H9 (cell line): ENCODE data around the gene ARL13B. TPM values are rescaled to one million over a fixed set of nuclear protein-coding genes. Genes with fewer than 3 reads are reported as not detected.

ENCODE experiments used
- DNase-seq: peaks from one replicate; pipeline ENCODE4 v3.0.0-alpha.2; 2017
- H2AFZ ChIP-seq: one replicate; pipeline ENCODE4 v1.6.1; 2013; ENCODE audit warnings: mild to moderate bottlenecking, low read length, control low read depth, moderate library complexity
- H2AK5ac ChIP-seq: 2 replicates; pipeline ENCODE4 v1.6.1; 2013; ENCODE audit warnings: low read length, control low read depth, mixed read lengths; ENCODE audit not compliant: insufficient read length
- H2BK120ac ChIP-seq: one replicate; pipeline ENCODE4 v1.6.1; 2013; ENCODE audit warnings: low read depth, mild to moderate bottlenecking, low read length, control low read depth, inconsistent platforms; ENCODE audit not compliant: poor library complexity, severe bottlenecking
- H2BK12ac ChIP-seq: 2 replicates; pipeline ENCODE4 v1.6.1; 2013; ENCODE audit warnings: low read length, control low read depth, mixed read lengths, low read depth; ENCODE audit not compliant: insufficient read length
- H2BK15ac ChIP-seq: 2 replicates; pipeline ENCODE4 v1.6.1; 2013; ENCODE audit warnings: low read depth, low read length, control low read depth
- H2BK20ac ChIP-seq: one replicate; pipeline ENCODE4 v1.6.1; 2013; ENCODE audit warnings: low read depth, mild to moderate bottlenecking, low read length, control low read depth, inconsistent platforms; ENCODE audit not compliant: poor library complexity, severe bottlenecking
- H2BK5ac ChIP-seq: 2 replicates; pipeline ENCODE4 v1.6.1; 2013; ENCODE audit warnings: low read length, control low read depth, mixed read lengths; ENCODE audit not compliant: insufficient read length
- H3K14ac ChIP-seq: 2 replicates; pipeline ENCODE4 v1.6.1; 2013; ENCODE audit warnings: low read length, control low read depth; ENCODE audit not compliant: insufficient read depth
- H3K18ac ChIP-seq: 2 replicates; pipeline ENCODE4 v1.6.1; 2013; ENCODE audit warnings: low read depth, mild to moderate bottlenecking, mixed read lengths, low read length, control low read depth; ENCODE audit not compliant: insufficient read length
- H3K23ac ChIP-seq: 2 replicates; pipeline ENCODE4 v1.6.1; 2013; ENCODE audit warnings: low read length, control low read depth, mixed read lengths, low read depth; ENCODE audit not compliant: insufficient read length
- H3K23me2 ChIP-seq: 2 replicates; pipeline ENCODE4 v1.6.1; 2013; ENCODE audit warnings: low read depth, mild to moderate bottlenecking, mixed read lengths, low read length, control low read depth; ENCODE audit not compliant: insufficient read length, poor library complexity, severe bottlenecking
- H3K27ac ChIP-seq: 2 replicates; pipeline ENCODE4 v1.5.1; 2013; ENCODE audit warnings: low read length, control low read depth, mixed read lengths, low read depth; ENCODE audit not compliant: insufficient read length
- H3K27me3 ChIP-seq: 2 replicates; pipeline ENCODE4 v1.6.1; 2013; ENCODE audit warnings: low read length, control low read depth, inconsistent platforms; ENCODE audit not compliant: insufficient read depth
- H3K4ac ChIP-seq: 2 replicates; pipeline ENCODE4 v1.6.1; 2013; ENCODE audit warnings: low read depth, mild to moderate bottlenecking, control low read depth, inconsistent platforms, low read length, moderate library complexity
- H3K4me1 ChIP-seq: 2 replicates; pipeline ENCODE4 v1.6.1; 2013; ENCODE audit warnings: low read length, control low read depth, inconsistent platforms; ENCODE audit not compliant: insufficient read depth
- H3K4me2 ChIP-seq: 2 replicates; pipeline ENCODE4 v1.6.1; 2013; ENCODE audit warnings: low read length, control low read depth, mixed read lengths; ENCODE audit not compliant: insufficient read length, insufficient read depth
- H3K56ac ChIP-seq: 2 replicates; pipeline ENCODE4 v1.6.1; 2013; ENCODE audit warnings: low read depth, mild to moderate bottlenecking, mixed read lengths, low read length, control low read depth; ENCODE audit not compliant: insufficient read length
- H3K79me1 ChIP-seq: 2 replicates; pipeline ENCODE4 v1.6.1; 2013; ENCODE audit warnings: low read depth, mild to moderate bottlenecking, moderate library complexity, low read length, control low read depth, inconsistent platforms; ENCODE audit not compliant: insufficient read depth, poor library complexity, severe bottlenecking
- H3K79me2 ChIP-seq: 2 replicates; pipeline ENCODE4 v1.6.1; 2013; ENCODE audit warnings: low read length, control low read depth, inconsistent platforms; ENCODE audit not compliant: insufficient read depth
- H3K9ac ChIP-seq: 2 replicates; pipeline ENCODE4 v1.6.1; 2013; ENCODE audit warnings: low read length, control low read depth, mixed read lengths; ENCODE audit not compliant: insufficient read length; ENCODE audit errors: extremely low read depth
- H3K9me3 ChIP-seq: one replicate; pipeline ENCODE4 v1.6.1; 2013; ENCODE audit warnings: low read depth, low read length, inconsistent platforms; ENCODE audit not compliant: control insufficient read depth
- H3T11ph ChIP-seq: one replicate; pipeline ENCODE4 v1.6.1; 2013; ENCODE audit warnings: mild to moderate bottlenecking, low read length, control low read depth, inconsistent platforms
- H4K20me1 ChIP-seq: one replicate; pipeline ENCODE4 v1.6.1; 2013; ENCODE audit not compliant: control insufficient read depth, insufficient read length, insufficient read depth
- H4K5ac ChIP-seq: 2 replicates; pipeline ENCODE4 v1.6.1; 2013; ENCODE audit warnings: low read depth, mild to moderate bottlenecking, mixed read lengths, low read length, control low read depth; ENCODE audit not compliant: insufficient read length
- H4K8ac ChIP-seq: replicated peaks from 2 replicates; pipeline ENCODE4 v1.6.1; 2013; ENCODE audit warnings: low read length, control low read depth, mixed read lengths, low read depth; ENCODE audit not compliant: insufficient read length
- H4K91ac ChIP-seq: 2 replicates; pipeline ENCODE4 v1.6.1; 2013; ENCODE audit warnings: low read depth, mild to moderate bottlenecking, moderate library complexity, mixed read lengths, low read length, control low read depth; ENCODE audit not compliant: insufficient read length
- H3K27ac Mint-ChIP-seq, 3 experiments: 2 replicates in 2 of 3; 3 replicates in 1 of 3; pipeline ENCODE4 v1.8.0; 2020 to 2021; ENCODE audit warnings: mixed read lengths in 3 of 3, mild to moderate bottlenecking in 1 of 3, moderate library complexity in 1 of 3
- H3K27me3 Mint-ChIP-seq: 2 replicates; pipeline ENCODE4 v1.8.0; 2021; ENCODE audit warnings: low read depth, mild to moderate bottlenecking, moderate library complexity, mixed read lengths
- H3K36me3 Mint-ChIP-seq, 3 experiments: 2 replicates in 2 of 3; 3 replicates in 1 of 3; pipeline ENCODE4 v1.8.0; 2020 to 2021; ENCODE audit warnings: low read depth in 3 of 3, mixed read lengths in 3 of 3; ENCODE audit not compliant: insufficient read depth in 1 of 3
- H3K4me1 Mint-ChIP-seq, 2 experiments: 2 replicates each; pipeline ENCODE4 v1.8.0; 2020; ENCODE audit warnings: mixed read lengths in 2 of 2
- H3K4me3 Mint-ChIP-seq, 2 experiments: 2 replicates in 1 of 2; 3 replicates in 1 of 2; pipeline ENCODE4 v1.8.0; 2020 to 2021; ENCODE audit warnings: mild to moderate bottlenecking in 2 of 2, mixed read lengths in 2 of 2, moderate library complexity in 1 of 2
- H3K9me3 Mint-ChIP-seq, 2 experiments: 2 replicates in 1 of 2; 3 replicates in 1 of 2; pipeline ENCODE4 v1.8.0; 2020; ENCODE audit warnings: mild to moderate bottlenecking in 2 of 2, mixed read lengths in 2 of 2, moderate library complexity in 1 of 2
- CTCF ChIP-seq: fragments of 200-600 bp; sonication (generic); conservative IDR thresholded peaks from 3 replicates; pipeline ENCODE4 v1.8.0; 2021; ENCODE audit warnings: antibody characterized with exemption, mild to moderate bottlenecking
- WGBS: extraction: QIAGEN DNeasy Blood & Tissue Kit; methylation state at CpG from one replicate; pipeline ENCODE4 v1.1.7; 2013; ENCODE audit warnings: missing lambda C conversion rate, low lambda C conversion rate, mixed read lengths; ENCODE audit not compliant: insufficient read length; ENCODE audit errors: extremely low coverage; 5-methylcytosine and 5-hydroxymethylcytosine counted together
- total RNA-seq: library from RNA; stranded (reverse); gene quantifications from 2 replicates; pipeline ENCODE4 v1.2.1, GENCODE V29; 2021

ARL13B gene
- total RNA-seq, 1 experiment from 2014 or later, result 7.9 TPM

DNA sequence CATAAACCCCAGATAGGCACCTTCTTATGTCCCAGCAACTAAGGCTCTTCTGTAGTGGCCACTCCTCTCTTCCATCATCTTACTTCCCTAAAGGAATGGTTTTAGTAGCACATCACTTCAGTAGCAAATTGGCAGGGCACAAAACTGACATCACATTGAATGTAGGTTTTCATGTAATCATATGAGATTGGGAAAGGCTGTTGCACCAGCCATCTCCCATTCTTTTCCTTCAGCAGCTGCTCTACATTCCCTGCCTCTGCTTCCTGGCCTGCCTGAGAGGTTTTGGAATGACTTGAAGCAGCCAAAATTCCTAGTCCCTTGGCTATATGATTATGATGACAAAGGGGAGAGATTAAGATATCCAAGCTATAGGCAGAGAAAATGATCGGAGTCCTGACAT, 119.4 kb downstream of the ARL13B start:
- no peak overlapping the region for H2BK5ac ChIP-seq
- H2BK20ac ChIP-seq, result no peak overlapping the region
- H3T11ph ChIP-seq, result no peak overlapping the region
- H2BK12ac ChIP-seq, result no peak overlapping the region
- H3K4me1 ChIP-seq, result no peaks in the 10 kb centered on the region
- H2BK15ac ChIP-seq, result no peak overlapping the region
- no peak overlapping the region for H2BK120ac ChIP-seq
- no peak overlapping the region for H2AK5ac ChIP-seq
- Mint-ChIP-seq H3K36me3 (peaks cover 0 to 12% (median 9%) of the 10 kb centered on the region in 3 experiments; a peak in 4 of 7 replicates), H3K4me3 (no peak overlapping the region), H3K27me3 (no peaks in the 10 kb centered on the region), H3K27ac (no peak overlapping the region; a peak in 1 of 7 replicates), H3K4me1 (no peaks in the 10 kb centered on the region), H3K9me3 (no peaks in the 10 kb centered on the region)
- DNase-seq, result no peak
- H4K5ac ChIP-seq, result no peak overlapping the region
- no CpG with 5 or more reads among the region's 1 CpG for WGBS
- no peaks in the 10 kb centered on the region for H4K20me1 ChIP-seq
- no peak overlapping the region for H3K4me2 ChIP-seq
- H3K23ac ChIP-seq, result no peak overlapping the region
- H3K18ac ChIP-seq, result no peak overlapping the region
- no peak for TF ChIP-seq CTCF
- H3K9ac ChIP-seq, result no peak overlapping the region
- H3K23me2 ChIP-seq, result no peaks in the 10 kb centered on the region
- no peak overlapping the region for H3K56ac ChIP-seq
- no peaks in the 10 kb centered on the region for H3K9me3 ChIP-seq
- no peaks in the 10 kb centered on the region for H3K27me3 ChIP-seq
- no peak overlapping the region for H3K4ac ChIP-seq
- no peak overlapping the region for H2AFZ ChIP-seq
- no peaks in the 10 kb centered on the region for H3K79me2 ChIP-seq
- H4K91ac ChIP-seq, result no peak overlapping the region
- H3K79me1 ChIP-seq, result no peaks in the 10 kb centered on the region
- H3K14ac ChIP-seq, result no peak overlapping the region
- H3K27ac ChIP-seq, result no peak overlapping the region
- H4K8ac ChIP-seq, result no peak overlapping the region
